ENCODE data around the gene ZNF423. TPM values are rescaled to one million over a fixed set of nuclear protein-coding genes. Genes with fewer than 3 reads are reported as not detected.

The ZNF423 gene
- total and polyA plus RNA-seq, 2 experiments from 2014 or later: 12.3 to 22.2 TPM

GRCh38 chr16:49456763-49457162 is 399.1 kb downstream of the ZNF423 start:
- no peak overlapping the region for H3K4me3 ChIP-seq
- no peak overlapping the region for H3K27ac ChIP-seq
- no peaks in the 10 kb centered on the region for H3K36me3 ChIP-seq
- no peaks in the 10 kb centered on the region for H3K9me3 ChIP-seq (ENCODE audit: low read depth)
- no peaks in the 10 kb centered on the region for H3K4me1 ChIP-seq (ENCODE audit: low read depth)
- TF ChIP-seq CTCF (IDR thresholded peaks at IDR 0.05; ENCODE audit: low read depth, low read length): no peak
- no peaks in the 10 kb centered on the region for H3K27me3 ChIP-seq
- DNase-seq (ENCODE audit: low read depth in 1 of 2, low spot score in 1 of 2): no peak

GRCh38 chr16:49455991-49456745 is 399.7 kb downstream of the ZNF423 start:
- H3K4me3 ChIP-seq: no peak overlapping the region
- H3K4me1 ChIP-seq (ENCODE audit: low read depth): no peaks in the 10 kb centered on the region
- no peak for TF ChIP-seq CTCF (IDR thresholded peaks at IDR 0.05; ENCODE audit: low read depth, low read length)
- no peak overlapping the region for H3K27ac ChIP-seq
- H3K27me3 ChIP-seq: no peaks in the 10 kb centered on the region
- no peaks in the 10 kb centered on the region for H3K36me3 ChIP-seq
- no peak for DNase-seq (ENCODE audit: low read depth in 1 of 2, low spot score in 1 of 2)
- H3K9me3 ChIP-seq (ENCODE audit: low read depth): no peaks in the 10 kb centered on the region

DNA sequence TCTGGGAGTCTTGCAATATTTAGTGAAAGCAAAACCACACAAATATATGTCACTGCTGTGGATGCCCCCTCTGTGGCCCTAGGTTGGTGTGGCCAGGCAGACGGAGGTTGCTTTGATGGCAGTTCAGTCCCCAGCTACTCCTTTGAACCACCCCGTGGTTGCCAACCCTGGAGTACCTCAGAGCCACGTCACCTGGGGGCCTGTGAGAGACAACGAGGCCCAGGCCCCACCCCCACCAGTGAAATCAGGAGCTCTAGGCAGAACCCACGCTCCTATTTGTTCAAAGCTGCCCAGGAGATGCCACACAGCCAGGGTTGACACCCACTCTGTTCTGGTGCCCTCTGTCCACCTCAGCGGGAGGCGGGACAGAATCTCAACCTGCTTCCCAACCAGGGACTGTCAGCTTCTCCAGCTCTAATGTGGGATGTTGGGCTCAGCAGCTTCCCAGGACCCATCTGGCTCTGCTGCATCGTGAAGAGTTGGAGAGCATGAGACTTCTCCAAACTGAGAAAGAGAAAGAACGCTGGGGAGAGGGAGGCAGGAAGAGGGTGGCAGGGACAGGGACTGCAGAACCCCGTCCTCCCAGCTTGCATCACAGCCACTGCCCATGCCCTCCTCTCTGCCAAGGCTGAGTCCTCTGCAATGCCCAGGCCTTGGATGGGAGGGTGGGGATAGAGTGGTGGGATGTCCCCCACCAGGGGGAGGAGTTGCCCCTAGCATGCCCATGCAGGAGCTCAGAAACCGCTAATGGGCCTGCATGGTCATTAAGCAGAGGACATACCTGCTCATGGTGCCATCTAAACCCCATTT is 400.5 kb downstream of the ZNF423 start:
- H3K4me3 ChIP-seq: no peak overlapping the region
- H3K27me3 ChIP-seq: no peaks in the 10 kb centered on the region
- H3K27ac ChIP-seq: no peak overlapping the region
- no peaks in the 10 kb centered on the region for H3K4me1 ChIP-seq (ENCODE audit: low read depth)
- TF ChIP-seq CTCF (IDR thresholded peaks at IDR 0.05; ENCODE audit: low read depth, low read length): no peak
- no peaks in the 10 kb centered on the region for H3K9me3 ChIP-seq (ENCODE audit: low read depth)
- H3K36me3 ChIP-seq: no peaks in the 10 kb centered on the region
- DNase-seq (ENCODE audit: low read depth in 1 of 2, low spot score in 1 of 2): no peak

DNA sequence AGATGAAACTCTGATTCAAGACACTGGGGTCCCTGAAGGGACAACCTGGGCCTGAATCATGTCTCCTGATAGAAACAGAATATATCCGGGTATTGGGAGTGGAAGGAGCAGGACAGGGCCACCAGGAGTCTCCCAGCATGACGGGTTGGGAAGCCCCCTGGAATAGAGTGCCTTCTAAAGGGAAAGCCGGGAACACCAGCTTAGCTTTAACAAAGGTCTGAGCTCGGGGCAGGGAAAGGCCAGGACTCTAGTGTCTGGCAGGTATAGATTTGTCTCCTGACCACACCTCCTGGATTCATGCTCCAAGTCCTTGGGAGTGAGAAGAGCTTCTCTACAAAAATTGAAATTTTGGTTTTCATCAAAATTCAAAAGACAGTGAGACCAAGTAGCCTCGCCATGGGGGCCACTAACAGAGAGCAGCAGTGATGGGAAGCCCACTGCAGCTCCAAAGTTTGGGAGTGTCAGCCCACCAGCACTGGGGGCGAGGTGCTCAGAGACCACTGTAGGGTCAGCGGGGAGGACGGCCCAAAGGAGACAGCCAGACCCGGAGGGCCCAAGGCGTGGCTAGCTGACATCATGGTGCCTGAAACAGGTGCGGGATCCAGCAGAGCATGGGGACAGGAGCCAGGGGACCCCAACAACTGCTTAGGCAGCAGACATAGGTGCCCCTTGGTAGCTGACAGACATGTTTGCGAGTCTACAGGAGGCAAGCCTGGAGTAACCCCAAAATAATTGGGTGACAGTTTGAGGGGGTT is 401.3 kb downstream of the ZNF423 start:
- DNase-seq (ENCODE audit: low read depth in 1 of 2, low spot score in 1 of 2): no peak
- TF ChIP-seq CTCF (IDR thresholded peaks at IDR 0.05; ENCODE audit: low read depth, low read length): no peak

DNA sequence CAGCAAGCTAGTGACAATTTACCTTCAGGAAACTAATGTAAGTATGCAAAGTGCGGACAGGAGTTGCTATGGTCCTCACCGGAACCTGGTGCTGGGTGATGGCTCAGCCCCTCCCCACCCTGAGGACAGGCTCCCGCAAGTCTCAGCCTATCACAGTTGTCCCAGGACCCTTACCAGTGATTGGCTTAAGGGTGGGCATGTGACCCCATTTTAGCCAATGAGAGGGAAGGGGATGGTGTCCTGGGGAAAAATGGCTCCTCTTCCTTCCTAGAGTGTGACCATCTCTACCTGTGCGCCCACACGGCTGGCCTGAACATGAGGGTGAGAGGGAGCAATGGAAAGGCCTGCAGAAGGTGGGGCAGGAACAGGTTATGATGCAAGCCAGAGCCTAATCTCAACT is 401.9 kb downstream of the ZNF423 start:
- no peak overlapping the region for H3K4me3 ChIP-seq
- no peak overlapping the region for H3K27ac ChIP-seq
- no peak for TF ChIP-seq CTCF (IDR thresholded peaks at IDR 0.05; ENCODE audit: low read depth, low read length)
- DNase-seq (ENCODE audit: low read depth in 1 of 2, low spot score in 1 of 2): no peak
- no peaks in the 10 kb centered on the region for H3K9me3 ChIP-seq (ENCODE audit: low read depth)
- no peaks in the 10 kb centered on the region for H3K36me3 ChIP-seq
- no peaks in the 10 kb centered on the region for H3K27me3 ChIP-seq
- no peaks in the 10 kb centered on the region for H3K4me1 ChIP-seq (ENCODE audit: low read depth)

More for the DNA sequence above, 401.3 kb downstream of the ZNF423 start:
- Histone ChIP-seq H3K27ac (no peak overlapping the region), H3K36me3 (no peaks in the 10 kb centered on the region), H3K9me3 (ENCODE audit: low read depth) (no peaks in the 10 kb centered on the region), H3K4me1 (ENCODE audit: low read depth) (no peaks in the 10 kb centered on the region), H3K27me3 (no peaks in the 10 kb centered on the region), H3K4me3 (no peak overlapping the region)
